NB4 (cell line): ENCODE measurements around the gene PHF2.

ENCODE experiments used
- CTCF ChIP-seq: IDR thresholded peaks from one replicate; pipeline ENCODE4 v1.5.1; 2012; ENCODE audit warnings: low read depth, low read length
- MAX ChIP-seq: IDR thresholded peaks from 2 replicates; pipeline ENCODE4 v1.6.1; 2011; ENCODE audit warnings: low read depth, low read length
- POLR2A ChIP-seq: IDR thresholded peaks from 2 replicates; pipeline ENCODE4 v1.6.1; 2011; ENCODE audit warnings: mild to moderate bottlenecking; ENCODE audit not compliant: insufficient read length; ENCODE audit errors: extremely low read depth

GRCh38 chr9:93574900-93575795 is 1.2 kb upstream of the PHF2 start:
- TF ChIP-seq POLR2A (no peak), CTCF (no peak), MAX (no peak)
